ENCODE measurements around the gene TBCE. TPM values are rescaled to one million over a fixed set of nuclear protein-coding genes. Genes with fewer than 3 reads are reported as not detected.
"Not testable (repeated sequence)": the region's sequence is repeated elsewhere in the genome, so short reads cannot be mapped to it uniquely, and the experiment has no call there.

Gene TBCE
- total and polyA plus RNA-seq, 2 donors: 15.4 to 28.7 TPM

- no peak overlapping the region for H3K4me3 ChIP-seq (ENCODE audit: low read depth, low read length)
- peaks cover 2% of the 10 kb centered on the region for H3K36me3 ChIP-seq (ENCODE audit: insufficient read depth)
- DNase-seq (ENCODE audit: extremely low spot score): no peak
- WGBS: 88% methylated on average over 1 of the region's 1 CpG
- no peaks in the 10 kb centered on the region for H3K4me1 ChIP-seq (ENCODE audit: insufficient read depth)
- no peak overlapping the region for H3K27ac ChIP-seq (ENCODE audit: low read depth)
Observed at GRCh38 chr1:235461954-235462353, 94.7 kb downstream of the TBCE start.

GRCh38 chr1:235462832-235463231 is 95.6 kb downstream of the TBCE start:
- DNase-seq (ENCODE audit: extremely low spot score); H3K27ac ChIP-seq (ENCODE audit: low read depth); H3K4me1 ChIP-seq (ENCODE audit: insufficient read depth); H3K4me3 ChIP-seq (ENCODE audit: low read depth, low read length); H3K36me3 ChIP-seq (ENCODE audit: insufficient read depth): not testable (repeated sequence)
- 96% methylated on average over 3 of the region's 3 CpGs for WGBS

- no peak overlapping the region for H3K27ac ChIP-seq (ENCODE audit: low read depth)
- DNase-seq (ENCODE audit: extremely low spot score): no peak
- 98% methylated on average over 3 of the region's 3 CpGs for WGBS
- peaks cover 2% of the 10 kb centered on the region for H3K36me3 ChIP-seq (ENCODE audit: insufficient read depth)
- H3K4me1 ChIP-seq (ENCODE audit: insufficient read depth): no peaks in the 10 kb centered on the region
- no peak overlapping the region for H3K4me3 ChIP-seq (ENCODE audit: low read depth, low read length)
Observed at GRCh38 chr1:235465066-235465465, 97.8 kb downstream of the TBCE start.

GRCh38 chr1:235468004-235468403 is 100.8 kb downstream of the TBCE start:
- no peak overlapping the region for H3K27ac ChIP-seq (ENCODE audit: low read depth)
- H3K36me3 ChIP-seq (ENCODE audit: insufficient read depth): peaks cover 2% of the 10 kb centered on the region
- H3K4me1 ChIP-seq (ENCODE audit: insufficient read depth): no peaks in the 10 kb centered on the region
- no peak for DNase-seq (ENCODE audit: extremely low spot score)
- 47% methylated on average over 3 of the region's 3 CpGs for WGBS
- H3K4me3 ChIP-seq (ENCODE audit: low read depth, low read length): no peak overlapping the region

- Histone ChIP-seq H3K27ac (ENCODE audit: low read depth) (no peak overlapping the region), H3K4me3 (ENCODE audit: low read depth, low read length) (no peak overlapping the region), H3K4me1 (ENCODE audit: insufficient read depth) (no peaks in the 10 kb centered on the region), H3K36me3 (ENCODE audit: insufficient read depth) (peaks cover 5% of the 10 kb centered on the region)
- 91% methylated on average over 4 of the region's 4 CpGs for WGBS
- DNase-seq (ENCODE audit: extremely low spot score): no peak
Observed at GRCh38 chr1:235468970-235469369, 101.7 kb downstream of the TBCE start.

- not testable (repeated sequence) for DNase-seq (ENCODE audit: extremely low spot score); H3K4me1 ChIP-seq (ENCODE audit: insufficient read depth); H3K27ac ChIP-seq (ENCODE audit: low read depth); H3K36me3 ChIP-seq (ENCODE audit: insufficient read depth); H3K4me3 ChIP-seq (ENCODE audit: low read depth, low read length)
- whole genome bisulfite sequencing: 100% methylated on average over 2 of the region's 2 CpGs
Observed at GRCh38 chr1:235469897-235470296, 102.7 kb downstream of the TBCE start.

- H3K36me3 ChIP-seq (ENCODE audit: insufficient read depth): peaks cover 4% of the 10 kb centered on the region
- H3K4me1 ChIP-seq (ENCODE audit: insufficient read depth): no peaks in the 10 kb centered on the region
- WGBS: 87% methylated on average over 6 of the region's 6 CpGs
- no peak overlapping the region for H3K4me3 ChIP-seq (ENCODE audit: low read depth, low read length)
- H3K27ac ChIP-seq (ENCODE audit: low read depth): no peak overlapping the region
- no peak for DNase-seq (ENCODE audit: extremely low spot score)
Observed at GRCh38 chr1:235470741-235471439, 103.7 kb downstream of the TBCE start.

GRCh38 chr1:235473806-235474205 is 106.6 kb downstream of the TBCE start:
- Histone ChIP-seq H3K4me3 (ENCODE audit: low read depth, low read length) (no peak overlapping the region), H3K36me3 (ENCODE audit: insufficient read depth) (peaks cover 4% of the 10 kb centered on the region), H3K4me1 (ENCODE audit: insufficient read depth) (no peaks in the 10 kb centered on the region), H3K27ac (ENCODE audit: low read depth) (no peak overlapping the region)
- DNase-seq (ENCODE audit: extremely low spot score): no peak
- 90% methylated on average over 1 of the region's 1 CpG for WGBS

GRCh38 chr1:235483090-235483489 is 115.9 kb downstream of the TBCE start:
- DNase-seq (ENCODE audit: extremely low spot score): no peak
- Histone ChIP-seq H3K4me1 (ENCODE audit: insufficient read depth) (no peaks in the 10 kb centered on the region), H3K4me3 (ENCODE audit: low read depth, low read length) (no peak overlapping the region), H3K36me3 (ENCODE audit: insufficient read depth) (peaks cover 4% of the 10 kb centered on the region), H3K27ac (ENCODE audit: low read depth) (no peak overlapping the region)
- WGBS: over 99% methylated on average over 5 of the region's 5 CpGs

- no peak for DNase-seq (ENCODE audit: extremely low spot score)
- Histone ChIP-seq H3K4me1 (ENCODE audit: insufficient read depth) (no peaks in the 10 kb centered on the region), H3K4me3 (ENCODE audit: low read depth, low read length) (no peak overlapping the region), H3K27ac (ENCODE audit: low read depth) (no peak overlapping the region), H3K36me3 (ENCODE audit: insufficient read depth) (peaks cover 4% of the 10 kb centered on the region)
- 97% methylated on average over 2 of the region's 2 CpGs for WGBS
Observed at GRCh38 chr1:235485558-235485957, 118.3 kb downstream of the TBCE start.

GRCh38 chr1:235486321-235486720 is 119.1 kb downstream of the TBCE start:
- H3K36me3 ChIP-seq (ENCODE audit: insufficient read depth): peaks cover 4% of the 10 kb centered on the region
- no peak overlapping the region for H3K27ac ChIP-seq (ENCODE audit: low read depth)
- H3K4me1 ChIP-seq (ENCODE audit: insufficient read depth): no peaks in the 10 kb centered on the region
- no peak for DNase-seq (ENCODE audit: extremely low spot score)
- H3K4me3 ChIP-seq (ENCODE audit: low read depth, low read length): no peak overlapping the region
- WGBS: 47% methylated on average over 5 of the region's 5 CpGs

- 90% methylated on average over 3 of the region's 3 CpGs for WGBS
- H3K36me3 ChIP-seq (ENCODE audit: insufficient read depth): no peaks in the 10 kb centered on the region
- no peak overlapping the region for H3K27ac ChIP-seq (ENCODE audit: low read depth)
- no peaks in the 10 kb centered on the region for H3K4me1 ChIP-seq (ENCODE audit: insufficient read depth)
- H3K4me3 ChIP-seq (ENCODE audit: low read depth, low read length): no peak overlapping the region
- DNase-seq (ENCODE audit: extremely low spot score): no peak
Observed at GRCh38 chr1:235491644-235492043, 124.4 kb downstream of the TBCE start.

- WGBS: 93% methylated on average over 9 of the region's 9 CpGs
- Histone ChIP-seq H3K27ac (ENCODE audit: low read depth) (no peak overlapping the region), H3K4me1 (ENCODE audit: insufficient read depth) (no peaks in the 10 kb centered on the region), H3K4me3 (ENCODE audit: low read depth, low read length) (no peak overlapping the region), H3K36me3 (ENCODE audit: insufficient read depth) (no peaks in the 10 kb centered on the region)
- DNase-seq (ENCODE audit: extremely low spot score): no peak
Observed at GRCh38 chr1:235494531-235494930, 127.3 kb downstream of the TBCE start.

GRCh38 chr1:235495030-235495429 is 127.8 kb downstream of the TBCE start:
- Histone ChIP-seq H3K27ac (ENCODE audit: low read depth) (no peak overlapping the region), H3K36me3 (ENCODE audit: insufficient read depth) (no peaks in the 10 kb centered on the region), H3K4me1 (ENCODE audit: insufficient read depth) (no peaks in the 10 kb centered on the region), H3K4me3 (ENCODE audit: low read depth, low read length) (no peak overlapping the region)
- WGBS: 93% methylated on average over 5 of the region's 5 CpGs
- no peak for DNase-seq (ENCODE audit: extremely low spot score)

GRCh38 chr1:235495551-235495950 is 128.3 kb downstream of the TBCE start:
- no peak for DNase-seq (ENCODE audit: extremely low spot score)
- WGBS: 40% methylated on average over 2 of the region's 2 CpGs
- no peak overlapping the region for H3K4me3 ChIP-seq (ENCODE audit: low read depth, low read length)
- no peaks in the 10 kb centered on the region for H3K4me1 ChIP-seq (ENCODE audit: insufficient read depth)
- H3K27ac ChIP-seq (ENCODE audit: low read depth): no peak overlapping the region
- H3K36me3 ChIP-seq (ENCODE audit: insufficient read depth): no peaks in the 10 kb centered on the region

Measured in urinary bladder (tissue), 4 donors.